ENCODE results near the gene RECQL5.

RECQL5 gene

GRCh38 chr17:75589919-75590303, 77.0 kb downstream of the RECQL5 start:
- DNase-seq (no peak), ATAC-seq (ENCODE audit: insufficient read depth, low read depth) (no peak)
- Histone ChIP-seq H2AFZ (ENCODE audit: low read depth, low read length) (peak overlapping the region; percentile 92), H3K9me3 (ENCODE audit: insufficient read depth, low read length, severe bottlenecking) (no peaks in the 10 kb centered on the region), H3K79me2 (ENCODE audit: insufficient read depth, low read length) (no peaks in the 10 kb centered on the region), H3K9ac (ENCODE audit: low read depth, low read length) (peak overlapping the region; percentile 62), H3K4me2 (ENCODE audit: insufficient read depth, low read length) (peak overlapping the region; percentile 83), H3K27ac (ENCODE audit: low read length) (no peak overlapping the region; the same call in 1 of the 2 replicates), H3K27me3 (ENCODE audit: insufficient read depth, low read length, poor library complexity) (peaks cover 15% of the 10 kb centered on the region), H3K4me3 (ENCODE audit: low read depth in 1 of 2, low read length in 2 of 2) (peak overlapping the region in 1 of 2 experiments; percentile 63; a peak in 2 of 4 replicates), H3K36me3 (ENCODE audit: insufficient read depth, low read length) (no peaks in the 10 kb centered on the region), H4K20me1 (ENCODE audit: insufficient read depth, low read length) (no peaks in the 10 kb centered on the region), H3K4me1 (ENCODE audit: insufficient read depth, low read length) (peaks cover 21% of the 10 kb centered on the region)
- no peak for TF ChIP-seq CTCF (IDR thresholded peaks at IDR 0.05; ENCODE audit: borderline replicate concordance, extremely low read depth, low read length, poor library complexity, severe bottlenecking)
- TF ChIP-seq EZH2 (IDR thresholded peaks at IDR 0.05; ENCODE audit: borderline replicate concordance, low read depth, low read length, severe bottlenecking), result no peak

GRCh38 chr17:75589012-75589918, 77.7 kb downstream of the RECQL5 start:
- Histone ChIP-seq H2AFZ (ENCODE audit: low read depth, low read length) (peak overlapping the region; percentile 92), H3K79me2 (ENCODE audit: insufficient read depth, low read length) (no peaks in the 10 kb centered on the region), H3K4me2 (ENCODE audit: insufficient read depth, low read length) (peak overlapping the region; percentile 83), H3K27ac (ENCODE audit: low read length) (peak overlapping the region; percentile 59; the same call in 1 of the 2 replicates), H3K4me3 (ENCODE audit: low read depth in 1 of 2, low read length in 2 of 2) (peak overlapping the region; percentile 16 to 63; a peak in 3 of 4 replicates), H3K27me3 (ENCODE audit: insufficient read depth, low read length, poor library complexity) (peaks cover 18% of the 10 kb centered on the region), H3K36me3 (ENCODE audit: insufficient read depth, low read length) (no peaks in the 10 kb centered on the region), H3K4me1 (ENCODE audit: insufficient read depth, low read length) (peaks cover 21% of the 10 kb centered on the region), H3K9me3 (ENCODE audit: insufficient read depth, low read length, severe bottlenecking) (no peaks in the 10 kb centered on the region), H3K9ac (ENCODE audit: low read depth, low read length) (peak overlapping the region; percentile 62), H4K20me1 (ENCODE audit: insufficient read depth, low read length) (no peaks in the 10 kb centered on the region)
- DNase-seq (peak; percentile 96), ATAC-seq (ENCODE audit: insufficient read depth, low read depth) (peak; percentile 91)
- TF ChIP-seq CTCF (IDR thresholded peaks at IDR 0.05; ENCODE audit: borderline replicate concordance, extremely low read depth, low read length, poor library complexity, severe bottlenecking) (peak; percentile 71), EZH2 (IDR thresholded peaks at IDR 0.05; ENCODE audit: borderline replicate concordance, low read depth, low read length, severe bottlenecking) (no peak)

GRCh38 chr17:75588596-75589011, 78.3 kb downstream of the RECQL5 start:
- no peaks in the 10 kb centered on the region for H4K20me1 ChIP-seq (ENCODE audit: insufficient read depth, low read length)
- H3K4me3 ChIP-seq (ENCODE audit: low read depth in 1 of 2, low read length in 2 of 2), result peak overlapping the region in 1 of 2 experiments; percentile 45; a peak in 2 of 4 replicates
- H3K27ac ChIP-seq (ENCODE audit: low read length), result no peak overlapping the region
- no peaks in the 10 kb centered on the region for H3K79me2 ChIP-seq (ENCODE audit: insufficient read depth, low read length)
- H3K9ac ChIP-seq (ENCODE audit: low read depth, low read length), result peak overlapping the region; percentile 61
- H3K36me3 ChIP-seq (ENCODE audit: insufficient read depth, low read length), result no peaks in the 10 kb centered on the region
- TF ChIP-seq CTCF (IDR thresholded peaks at IDR 0.05; ENCODE audit: borderline replicate concordance, extremely low read depth, low read length, poor library complexity, severe bottlenecking), result no peak
- TF ChIP-seq EZH2 (IDR thresholded peaks at IDR 0.05; ENCODE audit: borderline replicate concordance, low read depth, low read length, severe bottlenecking), result peak; percentile 41
- peaks cover 21% of the 10 kb centered on the region for H3K4me1 ChIP-seq (ENCODE audit: insufficient read depth, low read length)
- peak overlapping the region; percentile 79 for H2AFZ ChIP-seq (ENCODE audit: low read depth, low read length)
- DNase-seq (no peak), ATAC-seq (ENCODE audit: insufficient read depth, low read depth) (no peak; the same call in 2 of the 3 replicates)
- H3K27me3 ChIP-seq (ENCODE audit: insufficient read depth, low read length, poor library complexity), result peaks cover 20% of the 10 kb centered on the region
- H3K9me3 ChIP-seq (ENCODE audit: insufficient read depth, low read length, severe bottlenecking), result no peaks in the 10 kb centered on the region
- peak overlapping the region; percentile 83 for H3K4me2 ChIP-seq (ENCODE audit: insufficient read depth, low read length)
